ENCODE measurements around the gene ITGA4.

The ITGA4 gene

DNA sequence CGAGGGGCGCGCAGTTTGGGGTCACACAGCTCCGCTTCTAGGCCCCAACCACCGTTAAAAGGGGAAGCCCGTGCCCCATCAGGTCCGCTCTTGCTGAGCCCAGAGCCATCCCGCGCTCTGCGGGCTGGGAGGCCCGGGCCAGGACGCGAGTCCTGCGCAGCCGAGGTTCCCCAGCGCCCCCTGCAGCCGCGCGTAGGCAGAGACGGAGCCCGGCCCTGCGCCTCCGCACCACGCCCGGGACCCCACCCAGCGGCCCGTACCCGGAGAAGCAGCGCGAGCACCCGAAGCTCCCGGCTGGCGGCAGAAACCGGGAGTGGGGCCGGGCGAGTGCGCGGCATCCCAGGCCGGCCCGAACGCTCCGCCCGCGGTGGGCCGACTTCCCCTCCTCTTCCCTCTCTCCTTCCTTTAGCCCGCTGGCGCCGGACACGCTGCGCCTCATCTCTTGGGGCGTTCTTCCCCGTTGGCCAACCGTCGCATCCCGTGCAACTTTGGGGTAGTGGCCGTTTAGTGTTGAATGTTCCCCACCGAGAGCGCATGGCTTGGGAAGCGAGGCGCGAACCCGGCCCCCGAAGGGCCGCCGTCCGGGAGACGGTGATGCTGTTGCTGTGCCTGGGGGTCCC, at the start of gene ITGA4:
Gene ITGA4, plus strand, starts transcription at position 266 of the 620 bp plus-strand sequence. Its CDS starts 269 bp downstream, at position 535.
- no peaks in the 10 kb centered on the region for H3K36me3 ChIP-seq (ENCODE audit: control insufficient read depth in 1 of 2, insufficient read depth in 2 of 2, low read length in 2 of 2)
- H3K27ac ChIP-seq (ENCODE audit: low read depth, low read length), result peak within 1 kb of the TSS; percentile 76
- H3K4me3 ChIP-seq (ENCODE audit: low read depth in 1 of 2, low read length in 2 of 2), result peak within 1 kb of the TSS; percentile 77 to 81
- no peaks in the 10 kb centered on the region for H3K9me3 ChIP-seq (ENCODE audit: control insufficient read depth in 1 of 2, low read length in 2 of 2)
- H3K4me1 ChIP-seq (ENCODE audit: control insufficient read depth in 1 of 2, insufficient read depth in 2 of 2, low read length in 2 of 2), result peaks cover 5 to 7% of the 10 kb centered on the region in 2 donors
- peak within 1 kb of the TSS; percentile 69 to 72 for H3K9ac ChIP-seq (ENCODE audit: low read depth in 1 of 2, low read length in 2 of 2)
- peaks cover 16 to 18% of the 10 kb centered on the region in 2 donors for H3K27me3 ChIP-seq (ENCODE audit: control insufficient read depth in 1 of 2, insufficient read depth in 2 of 2, low read length in 2 of 2)

DNA sequence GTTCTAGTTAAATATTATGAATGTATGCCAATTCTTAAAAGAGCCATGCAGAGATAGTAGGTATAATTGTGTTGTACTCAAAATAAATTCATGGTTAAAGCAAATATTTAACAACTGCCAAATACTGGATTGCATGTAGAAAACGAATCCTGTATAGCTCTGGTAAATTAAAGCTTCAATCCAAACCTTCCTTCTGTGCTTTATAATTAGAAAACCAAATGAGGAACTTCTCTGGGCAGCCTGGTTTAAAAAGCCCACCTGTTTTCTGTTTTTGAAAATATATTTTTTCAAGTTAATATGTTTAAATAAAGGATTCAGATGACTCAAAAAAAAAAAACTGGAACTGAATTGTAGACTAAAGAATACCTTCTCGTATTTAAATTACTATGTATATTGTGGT, 48.3 kb upstream of the ITGA4 start:
- Histone ChIP-seq H3K9me3 (ENCODE audit: control insufficient read depth in 1 of 2, low read length in 2 of 2) (no peaks in the 10 kb centered on the region), H3K36me3 (ENCODE audit: control insufficient read depth in 1 of 2, insufficient read depth in 2 of 2, low read length in 2 of 2) (no peaks in the 10 kb centered on the region), H3K27ac (ENCODE audit: low read depth, low read length) (no peak overlapping the region), H3K9ac (ENCODE audit: low read depth in 1 of 2, low read length in 2 of 2) (no peak overlapping the region), H3K27me3 (ENCODE audit: control insufficient read depth in 1 of 2, insufficient read depth in 2 of 2, low read length in 2 of 2) (no peaks in the 10 kb centered on the region), H3K4me3 (ENCODE audit: low read depth in 1 of 2, low read length in 2 of 2) (no peak overlapping the region), H3K4me1 (ENCODE audit: control insufficient read depth in 1 of 2, insufficient read depth in 2 of 2, low read length in 2 of 2) (no peaks in the 10 kb centered on the region)

DNA sequence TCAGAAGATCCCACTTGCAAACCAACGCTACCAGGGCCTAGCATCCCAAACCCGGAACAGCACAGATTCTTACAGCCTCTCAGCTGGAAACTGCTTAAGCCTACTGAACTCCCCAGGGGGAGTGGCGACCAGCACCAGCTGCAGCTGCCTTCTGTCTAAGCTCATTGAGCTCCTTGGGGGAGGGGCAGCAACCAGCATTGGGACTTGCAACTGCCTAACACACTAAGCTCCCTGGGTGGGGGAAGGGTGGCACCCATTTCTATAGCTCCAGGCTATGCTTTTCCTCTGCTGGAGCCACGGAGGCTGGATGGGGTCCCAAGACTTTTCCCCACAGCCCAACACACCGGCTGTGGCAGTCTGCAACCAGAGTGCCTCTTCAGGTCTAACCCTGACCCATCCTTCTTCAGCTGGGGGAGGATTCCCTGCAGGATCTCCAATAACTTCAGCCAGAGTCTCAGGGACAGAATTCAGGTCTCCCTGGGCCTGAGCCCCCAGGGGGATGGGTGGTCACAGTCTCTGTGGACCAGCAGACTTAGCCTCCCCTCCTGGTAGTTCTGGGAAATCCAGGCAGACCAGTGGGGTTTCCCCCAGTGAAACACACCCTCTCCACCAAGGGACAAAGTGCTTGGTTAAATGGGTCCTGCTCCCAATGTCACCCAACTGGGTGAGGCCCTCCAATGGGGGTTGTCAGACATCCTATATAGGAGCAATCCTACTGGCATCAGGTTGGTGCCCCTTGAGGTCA, 45.9 kb upstream of the ITGA4 start:
- Histone ChIP-seq H3K27ac (ENCODE audit: low read depth, low read length) (no peak overlapping the region), H3K9me3 (ENCODE audit: control insufficient read depth in 1 of 2, low read length in 2 of 2) (no peaks in the 10 kb centered on the region), H3K4me1 (ENCODE audit: control insufficient read depth in 1 of 2, insufficient read depth in 2 of 2, low read length in 2 of 2) (no peaks in the 10 kb centered on the region), H3K4me3 (ENCODE audit: low read depth in 1 of 2, low read length in 2 of 2) (no peak overlapping the region), H3K9ac (ENCODE audit: low read depth in 1 of 2, low read length in 2 of 2) (no peak overlapping the region), H3K27me3 (ENCODE audit: control insufficient read depth in 1 of 2, insufficient read depth in 2 of 2, low read length in 2 of 2) (no peaks in the 10 kb centered on the region), H3K36me3 (ENCODE audit: control insufficient read depth in 1 of 2, insufficient read depth in 2 of 2, low read length in 2 of 2) (no peaks in the 10 kb centered on the region)

DNA sequence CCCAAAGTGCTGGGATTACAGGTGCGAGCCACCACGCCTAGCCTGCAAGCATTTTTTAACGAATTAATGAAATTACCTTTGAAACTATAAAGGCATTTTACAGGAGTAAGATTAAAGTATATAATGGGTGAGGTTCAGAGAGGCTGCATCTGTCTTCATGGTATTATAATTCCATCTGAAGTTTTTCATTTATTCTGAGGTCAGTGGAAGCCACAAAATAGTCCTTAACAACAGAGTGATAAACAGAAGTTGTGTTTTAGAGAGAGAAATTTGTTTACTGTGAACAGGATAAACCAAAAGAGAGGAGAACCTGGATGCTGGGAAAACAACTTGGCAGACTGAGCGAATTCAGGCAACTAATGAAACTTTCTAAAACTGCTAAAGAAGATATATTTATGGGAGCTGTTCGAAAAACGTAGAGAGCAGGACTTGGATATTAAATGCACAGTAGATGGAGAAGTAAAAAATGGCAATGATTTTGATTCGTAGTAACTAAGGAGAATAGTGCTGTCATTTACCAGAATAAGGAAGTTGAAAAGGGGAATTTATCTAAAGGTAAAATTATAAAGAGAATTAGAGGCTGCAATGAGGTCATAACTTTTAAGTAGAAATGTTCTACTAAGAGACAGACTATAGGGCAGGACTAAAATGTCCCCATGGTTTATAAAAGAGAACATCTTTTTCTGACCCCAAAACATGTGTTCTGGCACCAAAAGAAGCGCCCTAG, 37.9 kb upstream of the ITGA4 start:
- Histone ChIP-seq H3K9me3 (ENCODE audit: control insufficient read depth in 1 of 2, low read length in 2 of 2) (no peaks in the 10 kb centered on the region), H3K4me3 (ENCODE audit: low read depth in 1 of 2, low read length in 2 of 2) (no peak overlapping the region), H3K9ac (ENCODE audit: low read depth in 1 of 2, low read length in 2 of 2) (no peak overlapping the region), H3K27me3 (ENCODE audit: control insufficient read depth in 1 of 2, insufficient read depth in 2 of 2, low read length in 2 of 2) (no peaks in the 10 kb centered on the region), H3K36me3 (ENCODE audit: control insufficient read depth in 1 of 2, insufficient read depth in 2 of 2, low read length in 2 of 2) (no peaks in the 10 kb centered on the region), H3K27ac (ENCODE audit: low read depth, low read length) (peak overlapping the region; percentile 5), H3K4me1 (ENCODE audit: control insufficient read depth in 1 of 2, insufficient read depth in 2 of 2, low read length in 2 of 2) (no peaks in the 10 kb centered on the region)

DNA sequence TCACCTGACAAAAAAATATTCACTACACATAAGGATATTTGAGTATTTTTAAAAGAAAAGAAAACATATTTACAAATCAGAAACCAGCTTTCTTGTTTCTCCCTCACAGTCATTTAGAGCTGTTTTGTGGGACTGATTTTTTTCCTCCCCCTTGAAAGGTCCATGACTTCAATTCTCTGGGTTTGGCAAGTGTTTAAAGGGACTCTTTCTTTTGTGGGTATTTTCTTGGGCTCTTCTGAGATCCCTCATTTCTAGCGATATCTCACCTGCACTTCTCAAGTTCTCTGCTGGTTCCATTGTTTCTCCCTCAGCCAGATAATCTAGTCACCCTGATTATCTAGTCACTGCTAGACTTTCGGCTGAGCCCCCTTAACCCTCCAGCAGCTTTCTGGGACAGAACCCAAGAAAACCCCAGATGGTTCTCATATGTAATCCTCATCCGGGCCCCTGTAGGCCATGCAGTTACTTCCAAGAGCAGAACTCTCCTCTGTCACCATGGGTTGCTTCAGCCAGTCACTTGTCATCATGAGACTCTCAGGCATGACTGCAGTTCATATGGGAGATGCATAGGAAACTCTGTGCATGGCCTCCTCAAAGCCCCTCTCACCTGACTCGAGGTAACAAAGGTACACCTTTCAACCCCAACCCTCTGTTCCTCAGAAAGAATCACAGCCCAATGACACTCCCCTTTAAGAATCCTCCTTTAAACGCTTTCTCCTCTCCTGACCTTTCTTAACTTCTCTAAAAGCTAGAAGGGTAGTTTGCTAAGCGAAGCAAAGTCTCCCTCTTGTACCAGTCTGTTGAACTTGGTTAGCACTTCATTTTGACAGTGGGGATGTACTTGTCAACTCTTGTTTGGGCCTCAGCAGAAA, 36.7 kb upstream of the ITGA4 start:
- H3K27me3 ChIP-seq (ENCODE audit: control insufficient read depth in 1 of 2, insufficient read depth in 2 of 2, low read length in 2 of 2), result no peaks in the 10 kb centered on the region
- H3K4me1 ChIP-seq (ENCODE audit: control insufficient read depth in 1 of 2, insufficient read depth in 2 of 2, low read length in 2 of 2), result no peaks in the 10 kb centered on the region
- H3K27ac ChIP-seq (ENCODE audit: low read depth, low read length), result no peak overlapping the region
- no peak overlapping the region for H3K4me3 ChIP-seq (ENCODE audit: low read depth in 1 of 2, low read length in 2 of 2)
- H3K36me3 ChIP-seq (ENCODE audit: control insufficient read depth in 1 of 2, insufficient read depth in 2 of 2, low read length in 2 of 2), result no peaks in the 10 kb centered on the region
- no peaks in the 10 kb centered on the region for H3K9me3 ChIP-seq (ENCODE audit: control insufficient read depth in 1 of 2, low read length in 2 of 2)
- H3K9ac ChIP-seq (ENCODE audit: low read depth in 1 of 2, low read length in 2 of 2), result no peak overlapping the region

DNA sequence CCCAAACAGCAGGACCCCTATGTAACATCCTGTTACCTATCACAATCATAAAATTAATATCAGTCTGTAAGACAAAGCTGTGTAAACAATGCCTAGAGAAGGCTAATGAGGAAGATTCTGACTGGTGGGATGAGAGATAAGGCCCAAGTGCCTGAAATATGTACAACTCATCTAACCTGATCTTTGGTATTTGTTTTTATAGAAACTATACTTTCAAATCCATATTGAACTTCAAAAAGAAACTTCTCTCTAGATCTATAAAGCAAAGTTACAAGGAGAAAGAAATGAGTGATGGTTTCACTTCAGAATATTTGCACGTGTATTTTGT, 36.1 kb upstream of the ITGA4 start:
- Histone ChIP-seq H3K9me3 (ENCODE audit: control insufficient read depth in 1 of 2, low read length in 2 of 2) (no peaks in the 10 kb centered on the region), H3K4me3 (ENCODE audit: low read depth in 1 of 2, low read length in 2 of 2) (no peak overlapping the region), H3K36me3 (ENCODE audit: control insufficient read depth in 1 of 2, insufficient read depth in 2 of 2, low read length in 2 of 2) (no peaks in the 10 kb centered on the region), H3K4me1 (ENCODE audit: control insufficient read depth in 1 of 2, insufficient read depth in 2 of 2, low read length in 2 of 2) (no peaks in the 10 kb centered on the region), H3K9ac (ENCODE audit: low read depth in 1 of 2, low read length in 2 of 2) (no peak overlapping the region), H3K27me3 (ENCODE audit: control insufficient read depth in 1 of 2, insufficient read depth in 2 of 2, low read length in 2 of 2) (no peaks in the 10 kb centered on the region), H3K27ac (ENCODE audit: low read depth, low read length) (no peak overlapping the region)

DNA sequence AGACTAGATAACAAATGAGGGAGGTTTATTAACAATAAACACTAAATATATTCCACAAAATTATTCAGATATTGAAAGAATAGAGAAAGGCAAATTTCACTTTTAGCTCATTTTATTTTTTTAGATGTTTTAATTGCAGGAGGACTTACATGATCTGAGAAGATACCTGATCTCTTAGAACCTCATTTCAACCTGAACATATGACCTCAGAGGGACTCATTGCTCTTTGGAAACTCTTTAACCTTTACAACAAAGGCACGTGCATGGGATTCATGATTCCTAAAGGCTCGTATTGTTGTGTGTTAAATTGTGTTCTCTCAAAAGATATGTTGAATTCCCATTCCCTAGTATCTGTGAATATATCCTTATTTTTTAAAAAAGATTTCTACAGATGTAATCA, 35.7 kb upstream of the ITGA4 start:
- Histone ChIP-seq H3K4me1 (ENCODE audit: control insufficient read depth in 1 of 2, insufficient read depth in 2 of 2, low read length in 2 of 2) (no peaks in the 10 kb centered on the region), H3K36me3 (ENCODE audit: control insufficient read depth in 1 of 2, insufficient read depth in 2 of 2, low read length in 2 of 2) (no peaks in the 10 kb centered on the region), H3K4me3 (ENCODE audit: low read depth in 1 of 2, low read length in 2 of 2) (no peak overlapping the region), H3K9ac (ENCODE audit: low read depth in 1 of 2, low read length in 2 of 2) (no peak overlapping the region), H3K9me3 (ENCODE audit: control insufficient read depth in 1 of 2, low read length in 2 of 2) (no peaks in the 10 kb centered on the region), H3K27ac (ENCODE audit: low read depth, low read length) (no peak overlapping the region), H3K27me3 (ENCODE audit: control insufficient read depth in 1 of 2, insufficient read depth in 2 of 2, low read length in 2 of 2) (no peaks in the 10 kb centered on the region)

DNA sequence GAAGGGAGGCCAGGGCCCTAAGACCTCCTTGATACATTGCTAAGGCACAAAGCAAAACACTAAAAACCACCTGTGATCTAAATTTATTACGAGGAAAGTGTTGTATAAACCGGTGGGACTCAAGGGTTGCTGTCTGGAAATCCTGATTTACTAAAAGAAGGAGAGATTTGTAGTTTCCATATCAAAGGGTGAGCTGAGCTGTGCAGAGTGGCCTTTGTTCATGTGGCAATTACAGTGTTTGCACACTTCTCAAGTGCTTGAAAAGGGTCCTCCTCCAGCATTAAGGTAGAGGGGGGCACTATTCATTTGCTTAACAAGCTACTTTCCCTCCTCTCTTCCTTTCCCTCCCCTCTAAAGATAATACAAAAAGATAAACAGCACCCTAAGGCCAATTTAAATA, 30.5 kb upstream of the ITGA4 start:
- Histone ChIP-seq H3K36me3 (ENCODE audit: control insufficient read depth in 1 of 2, insufficient read depth in 2 of 2, low read length in 2 of 2) (no peaks in the 10 kb centered on the region), H3K9ac (ENCODE audit: low read depth in 1 of 2, low read length in 2 of 2) (no peak overlapping the region), H3K9me3 (ENCODE audit: control insufficient read depth in 1 of 2, low read length in 2 of 2) (no peaks in the 10 kb centered on the region), H3K4me3 (ENCODE audit: low read depth in 1 of 2, low read length in 2 of 2) (no peak overlapping the region), H3K27me3 (ENCODE audit: control insufficient read depth in 1 of 2, insufficient read depth in 2 of 2, low read length in 2 of 2) (no peaks in the 10 kb centered on the region), H3K4me1 (ENCODE audit: control insufficient read depth in 1 of 2, insufficient read depth in 2 of 2, low read length in 2 of 2) (peaks cover 0 to 6% of the 10 kb centered on the region in 2 donors), H3K27ac (ENCODE audit: low read depth, low read length) (no peak overlapping the region)

DNA sequence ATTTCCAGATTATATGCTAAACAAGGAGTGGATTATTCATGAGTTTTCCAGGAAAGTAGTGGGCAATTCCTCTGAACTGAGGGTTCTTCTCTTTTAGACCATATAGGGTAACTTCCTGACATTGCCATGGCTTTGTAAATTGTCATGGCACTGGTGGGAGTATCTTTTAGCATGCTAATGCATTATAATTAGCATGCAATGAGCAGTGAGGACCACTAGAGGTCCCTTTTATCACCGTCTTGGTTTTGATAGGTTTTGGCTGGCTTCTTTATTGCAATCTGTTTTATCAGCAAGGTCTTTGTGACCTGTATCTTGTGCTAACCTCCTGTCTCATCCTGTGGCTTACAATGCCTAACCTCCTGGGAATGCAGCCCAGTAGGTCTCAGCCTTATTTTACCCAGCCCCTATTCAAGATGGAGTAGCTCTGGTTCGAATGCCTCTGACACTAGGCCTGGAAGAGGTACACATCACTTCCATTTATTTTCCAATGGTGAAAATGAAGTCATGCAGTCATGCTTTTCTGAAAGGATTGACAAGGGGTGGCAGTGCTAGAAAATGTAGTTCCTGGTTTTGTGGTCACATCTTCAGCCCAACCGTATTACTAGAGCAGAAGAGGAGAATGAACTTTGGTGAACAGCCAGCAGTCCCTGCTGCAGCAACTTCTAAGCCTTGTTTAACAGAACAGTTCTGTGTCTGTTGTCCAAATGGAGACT, 26.6 kb upstream of the ITGA4 start:
- Histone ChIP-seq H3K27me3 (ENCODE audit: control insufficient read depth in 1 of 2, insufficient read depth in 2 of 2, low read length in 2 of 2) (no peaks in the 10 kb centered on the region), H3K27ac (ENCODE audit: low read depth, low read length) (no peak overlapping the region), H3K9me3 (ENCODE audit: control insufficient read depth in 1 of 2, low read length in 2 of 2) (no peaks in the 10 kb centered on the region), H3K9ac (ENCODE audit: low read depth in 1 of 2, low read length in 2 of 2) (no peak overlapping the region), H3K4me3 (ENCODE audit: low read depth in 1 of 2, low read length in 2 of 2) (no peak overlapping the region), H3K4me1 (ENCODE audit: control insufficient read depth in 1 of 2, insufficient read depth in 2 of 2, low read length in 2 of 2) (peaks cover 0 to 6% of the 10 kb centered on the region in 2 donors), H3K36me3 (ENCODE audit: control insufficient read depth in 1 of 2, insufficient read depth in 2 of 2, low read length in 2 of 2) (no peaks in the 10 kb centered on the region)
